Parathyroid adenoma (tissue), 2 donors: ENCODE data around the gene REEP6.

Experiments
- H2AFZ ChIP-seq: fragments of 300-600 bp; sonication (generic); one replicate; pipeline ENCODE4 v1.7.0; 2017; ENCODE audit warnings: antibody characterized with exemption, mild to moderate bottlenecking
- H3K27ac ChIP-seq: fragments of 300-600 bp; sonication (generic); one replicate; pipeline ENCODE4 v1.7.0; 2017
- H3K27me3 ChIP-seq: fragments of 300-600 bp; sonication (generic); one replicate; pipeline ENCODE4 v1.7.0; 2017; ENCODE audit warnings: low read length; ENCODE audit not compliant: control insufficient read depth, insufficient read depth
- H3K36me3 ChIP-seq: fragments of 300-600 bp; sonication (generic); one replicate; pipeline ENCODE4 v1.7.0; 2017; ENCODE audit warnings: low read length; ENCODE audit not compliant: control insufficient read depth, insufficient read depth
- H3K4me1 ChIP-seq: fragments of 300-600 bp; sonication (generic); one replicate; pipeline ENCODE4 v1.7.0; 2017; ENCODE audit warnings: control low read depth
- H3K4me2 ChIP-seq: fragments of 300-600 bp; sonication (generic); one replicate; pipeline ENCODE4 v1.7.0; 2017; ENCODE audit warnings: low read length
- H3K4me3 ChIP-seq: fragments of 300-600 bp; sonication (generic); one replicate; pipeline ENCODE4 v1.7.0; 2017; ENCODE audit warnings: low read depth, low read length
- H3K79me2 ChIP-seq: fragments of 300-600 bp; sonication (generic); one replicate; pipeline ENCODE4 v1.7.0; 2017; ENCODE audit warnings: control low read depth
- H3K9ac ChIP-seq: fragments of 300-600 bp; sonication (generic); one replicate; pipeline ENCODE4 v1.7.0; 2017; ENCODE audit warnings: mild to moderate bottlenecking
- H3K9me3 ChIP-seq: fragments of 300-600 bp; sonication (generic); one replicate; pipeline ENCODE4 v1.7.0; 2017; ENCODE audit warnings: low read length; ENCODE audit not compliant: control insufficient read depth
- CTCF ChIP-seq: fragments of 300-600 bp; sonication (generic); IDR thresholded peaks from one replicate; pipeline ENCODE4 v1.7.0; 2017; ENCODE audit warnings: antibody characterized with exemption, mild to moderate bottlenecking
- donor health status: primary hyperparathyroidism.

The REEP6 gene

DNA sequence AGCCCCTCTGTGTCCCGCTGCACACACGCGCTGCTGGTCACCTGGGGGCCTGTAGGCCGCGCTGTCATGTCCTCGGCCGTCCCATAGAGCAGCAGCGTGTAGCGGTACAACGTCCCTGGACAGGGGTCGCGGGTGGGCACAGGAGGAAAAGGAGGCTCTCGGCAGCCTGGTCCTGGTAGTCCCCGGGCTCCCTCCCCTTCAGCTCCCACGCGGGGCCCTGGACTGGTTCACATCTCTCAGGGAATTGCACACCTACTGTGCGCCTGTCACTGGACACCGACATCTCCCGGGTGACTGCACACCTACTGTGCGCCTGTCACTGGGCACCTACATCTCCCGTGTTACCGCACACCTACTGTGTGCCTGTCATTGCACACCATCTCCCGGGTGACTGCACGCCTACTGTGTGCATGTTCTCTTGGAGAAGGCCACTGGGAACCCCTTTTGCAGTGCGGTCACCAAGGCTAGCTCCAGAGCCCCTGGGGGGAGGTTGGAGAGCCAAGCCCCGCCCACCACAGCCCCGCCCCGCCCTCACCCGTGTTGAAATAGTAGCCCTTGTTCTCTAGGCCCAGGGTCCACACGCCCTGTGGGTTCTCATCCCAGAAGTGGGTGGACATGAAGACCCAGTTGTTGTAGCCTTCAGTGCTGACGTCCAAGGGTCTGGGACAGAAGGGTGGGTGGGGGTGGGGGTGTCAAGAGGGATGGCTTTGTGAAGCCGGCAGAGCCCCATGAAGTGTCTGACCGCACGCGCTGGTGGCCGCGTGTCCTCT is 8.4 kb upstream of the REEP6 start:
- no peak overlapping the region for H3K4me3 ChIP-seq
- peaks cover 4% of the 10 kb centered on the region for H3K4me1 ChIP-seq
- H3K9ac ChIP-seq = no peak overlapping the region
- no peak for TF ChIP-seq CTCF
- no peaks in the 10 kb centered on the region for H3K36me3 ChIP-seq
- H3K27me3 ChIP-seq = no peaks in the 10 kb centered on the region
- no peaks in the 10 kb centered on the region for H3K9me3 ChIP-seq
- no peak overlapping the region for H3K4me2 ChIP-seq
- no peaks in the 10 kb centered on the region for H3K79me2 ChIP-seq
- no peak overlapping the region for H2AFZ ChIP-seq
- no peak overlapping the region for H3K27ac ChIP-seq

DNA sequence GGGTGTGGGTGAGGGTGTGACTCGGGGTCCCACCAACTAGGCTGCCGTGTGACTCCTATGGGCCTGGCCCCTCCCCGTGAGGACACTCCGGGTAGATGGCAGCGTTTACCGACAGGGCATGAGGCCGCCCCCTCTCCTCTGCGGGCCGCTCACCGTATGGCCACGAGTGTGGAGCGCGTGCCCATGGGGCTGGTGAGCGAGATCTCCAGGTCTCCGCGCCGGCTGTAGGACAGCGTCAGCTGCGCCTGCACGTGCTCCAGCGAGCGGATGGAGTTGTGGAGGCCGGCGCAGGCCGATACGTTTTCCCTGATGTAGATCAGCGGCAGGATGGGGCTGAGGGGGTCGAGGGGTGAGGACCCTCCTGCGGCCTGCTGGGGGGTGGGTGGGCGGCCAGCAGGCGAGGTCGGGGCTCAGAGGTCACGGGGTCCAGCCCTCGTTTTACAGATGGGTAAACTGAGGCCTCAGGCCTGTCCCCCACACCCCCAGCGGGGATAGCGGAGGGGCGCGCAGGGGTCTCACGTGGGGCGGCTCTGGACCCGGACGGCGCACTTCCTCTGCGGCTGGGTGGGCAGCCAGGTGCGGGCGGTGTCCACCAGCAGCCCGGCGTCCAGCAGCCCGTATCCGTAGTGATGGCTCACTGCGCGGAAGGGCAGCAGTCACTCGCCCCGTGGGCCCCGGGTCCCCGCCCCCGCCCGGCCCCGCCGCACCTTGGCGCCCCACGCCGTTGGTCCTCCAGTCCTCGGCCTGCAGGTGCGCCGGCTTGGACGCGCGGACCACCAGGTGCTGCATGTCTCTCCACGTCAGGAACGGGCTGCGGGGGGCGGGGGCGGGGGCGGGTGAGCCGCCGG is 7.6 kb upstream of the REEP6 start:
- H3K79me2 ChIP-seq = no peaks in the 10 kb centered on the region
- no peaks in the 10 kb centered on the region for H3K9me3 ChIP-seq
- H3K27ac ChIP-seq = no peak overlapping the region
- H2AFZ ChIP-seq = no peak overlapping the region
- no peak overlapping the region for H3K9ac ChIP-seq
- no peak overlapping the region for H3K4me2 ChIP-seq
- no peak for TF ChIP-seq CTCF
- H3K4me1 ChIP-seq = peaks cover 2% of the 10 kb centered on the region
- no peaks in the 10 kb centered on the region for H3K27me3 ChIP-seq
- H3K36me3 ChIP-seq = no peaks in the 10 kb centered on the region
- no peak overlapping the region for H3K4me3 ChIP-seq

DNA sequence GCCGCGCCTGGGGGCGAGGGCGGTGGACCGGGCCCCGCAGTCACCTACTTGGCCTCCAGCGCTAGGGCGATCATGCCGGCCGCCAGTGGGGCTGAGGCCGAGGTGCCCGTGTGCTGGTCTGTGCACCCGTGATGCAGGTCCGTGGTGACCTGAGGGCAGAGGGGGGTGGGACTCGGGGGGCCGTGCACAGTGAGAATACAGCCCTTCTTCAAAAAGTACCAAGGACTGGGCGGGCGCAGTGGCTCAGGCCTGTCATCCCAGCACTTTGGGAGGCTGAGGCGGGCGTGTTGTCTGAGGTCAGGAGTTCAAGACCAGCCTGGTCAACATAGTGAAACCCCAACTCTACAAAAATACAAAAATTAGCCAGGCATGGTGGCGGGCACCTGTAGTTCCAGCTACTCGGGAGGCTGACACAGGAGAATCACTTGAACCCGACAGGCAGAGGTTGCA is 7.0 kb upstream of the REEP6 start:
- no peaks in the 10 kb centered on the region for H3K9me3 ChIP-seq

GRCh38 chr19:1486720-1487575 is 4.0 kb upstream of the REEP6 start:
- H3K27me3 ChIP-seq = no peaks in the 10 kb centered on the region
- no peak overlapping the region for H3K9ac ChIP-seq
- no peak overlapping the region for H2AFZ ChIP-seq
- H3K27ac ChIP-seq = no peak overlapping the region
- H3K4me1 ChIP-seq = peaks cover 3% of the 10 kb centered on the region
- H3K36me3 ChIP-seq = no peaks in the 10 kb centered on the region
- H3K9me3 ChIP-seq = no peaks in the 10 kb centered on the region
- TF ChIP-seq CTCF = no peak
- H3K4me2 ChIP-seq = no peak overlapping the region
- H3K4me3 ChIP-seq = no peak overlapping the region
- no peaks in the 10 kb centered on the region for H3K79me2 ChIP-seq

More for the DNA sequence above, 7.0 kb upstream of the REEP6 start:
- Histone ChIP-seq H2AFZ (no peak overlapping the region), H3K4me2 (no peak overlapping the region), H3K27ac (no peak overlapping the region), H3K27me3 (no peaks in the 10 kb centered on the region), H3K9ac (no peak overlapping the region), H3K36me3 (no peaks in the 10 kb centered on the region), H3K4me1 (peaks cover 2% of the 10 kb centered on the region), H3K79me2 (no peaks in the 10 kb centered on the region), H3K4me3 (no peak overlapping the region)
- no peak for TF ChIP-seq CTCF
